Adipocyte (in vitro differentiated cells): ENCODE measurements around the gene RPEL1.
A peak's percentile ranks its signal among the peaks of the same experiment; 100 is the strongest.

Source experiments
- DNase-seq: peaks from one replicate; pipeline ENCODE4 v3.0.0-alpha.2; 2015; ENCODE audit warnings: low read depth
- H3K27me3 ChIP-seq: replicated peaks from 2 replicates; pipeline ENCODE4 v1.7.0; 2013; ENCODE audit warnings: mild to moderate bottlenecking, low read length, moderate library complexity; ENCODE audit not compliant: control insufficient read depth, insufficient read depth
- H3K36me3 ChIP-seq: 2 replicates; pipeline ENCODE4 v1.7.0; 2013; ENCODE audit warnings: low read length, mild to moderate bottlenecking, moderate library complexity; ENCODE audit not compliant: control insufficient read depth, insufficient read depth, severe bottlenecking
- H3K4me1 ChIP-seq: 2 replicates; pipeline ENCODE4 v1.7.0; 2013; ENCODE audit warnings: mild to moderate bottlenecking, low read length, moderate library complexity; ENCODE audit not compliant: control insufficient read depth, insufficient read depth
- H3K4me3 ChIP-seq: 2 replicates; pipeline ENCODE4 v1.7.0; 2013; ENCODE audit warnings: mild to moderate bottlenecking, low read length, moderate library complexity
- H3K9ac ChIP-seq: 2 replicates; pipeline ENCODE4 v1.7.0; 2013; ENCODE audit warnings: mild to moderate bottlenecking, low read length, moderate library complexity
- H3K9me3 ChIP-seq: 2 replicates; pipeline ENCODE4 v1.7.0; 2013; ENCODE audit warnings: mild to moderate bottlenecking, low read length, moderate library complexity; ENCODE audit not compliant: control insufficient read depth

Gene RPEL1

GRCh38 chr10:103281753-103282152 lies 36.1 kb downstream of the RPEL1 start:
- no peak for DNase-seq
- Histone ChIP-seq H3K4me1 (peaks cover 7% of the 10 kb centered on the region), H3K27me3 (peaks cover 53% of the 10 kb centered on the region), H3K4me3 (no peak overlapping the region), H3K9ac (no peak overlapping the region), H3K9me3 (peaks cover 7% of the 10 kb centered on the region), H3K36me3 (no peaks in the 10 kb centered on the region)

GRCh38 chr10:103282961-103283360 lies 37.3 kb downstream of the RPEL1 start:
- no peak overlapping the region for H3K9ac ChIP-seq
- no peak for DNase-seq
- H3K27me3 ChIP-seq: peaks cover 55% of the 10 kb centered on the region
- H3K4me1 ChIP-seq: no peaks in the 10 kb centered on the region
- peaks cover 7% of the 10 kb centered on the region for H3K9me3 ChIP-seq
- H3K36me3 ChIP-seq: no peaks in the 10 kb centered on the region
- no peak overlapping the region for H3K4me3 ChIP-seq

GRCh38 chr10:103284170-103284569 lies 38.5 kb downstream of the RPEL1 start:
- no peaks in the 10 kb centered on the region for H3K9me3 ChIP-seq
- H3K27me3 ChIP-seq: peaks cover 47% of the 10 kb centered on the region
- no peaks in the 10 kb centered on the region for H3K4me1 ChIP-seq
- H3K4me3 ChIP-seq: no peak overlapping the region
- no peak for DNase-seq
- H3K9ac ChIP-seq: no peak overlapping the region
- H3K36me3 ChIP-seq: no peaks in the 10 kb centered on the region

- no peaks in the 10 kb centered on the region for H3K9me3 ChIP-seq
- no peaks in the 10 kb centered on the region for H3K36me3 ChIP-seq
- H3K27me3 ChIP-seq: peaks cover 15% of the 10 kb centered on the region
- no peak overlapping the region for H3K4me3 ChIP-seq
- H3K9ac ChIP-seq: no peak overlapping the region
- H3K4me1 ChIP-seq: no peaks in the 10 kb centered on the region
- no peak for DNase-seq
Measured at GRCh38 chr10:103287992-103288391, 42.3 kb downstream of the RPEL1 start.

GRCh38 chr10:103291588-103291987 lies 45.9 kb downstream of the RPEL1 start:
- no peaks in the 10 kb centered on the region for H3K36me3 ChIP-seq
- no peak for DNase-seq

GRCh38 chr10:103295374-103296015 lies 49.8 kb downstream of the RPEL1 start:
- Histone ChIP-seq H3K27me3 (no peaks in the 10 kb centered on the region), H3K9me3 (no peaks in the 10 kb centered on the region), H3K36me3 (no peaks in the 10 kb centered on the region), H3K9ac (no peak overlapping the region), H3K4me1 (peaks cover 11% of the 10 kb centered on the region), H3K4me3 (no peak overlapping the region)
- peak; percentile 80 for DNase-seq

More at GRCh38 chr10:103291588-103291987, 45.9 kb downstream of the RPEL1 start:
- Histone ChIP-seq H3K27me3 (peaks cover 14% of the 10 kb centered on the region), H3K9ac (no peak overlapping the region), H3K4me1 (peaks cover 11% of the 10 kb centered on the region), H3K9me3 (no peaks in the 10 kb centered on the region), H3K4me3 (no peak overlapping the region)
